ENCODE measurements around the gene ARHGAP40.
"Not testable (repeated sequence)": the region's sequence is repeated elsewhere in the genome, so short reads cannot be mapped to it uniquely, and the experiment has no call there.

ARHGAP40 gene

GRCh38 chr20:38588303-38588702 is 13.3 kb upstream of the ARHGAP40 start:
- FAIRE-seq (no peak), DNase-seq (ENCODE audit: low spot score) (no peak)

- no peak for DNase-seq (ENCODE audit: low spot score)
- no peak for FAIRE-seq
These were observed 12.3 kb upstream of the ARHGAP40 start for GRCh38 chr20:38589351-38589750.

DNA sequence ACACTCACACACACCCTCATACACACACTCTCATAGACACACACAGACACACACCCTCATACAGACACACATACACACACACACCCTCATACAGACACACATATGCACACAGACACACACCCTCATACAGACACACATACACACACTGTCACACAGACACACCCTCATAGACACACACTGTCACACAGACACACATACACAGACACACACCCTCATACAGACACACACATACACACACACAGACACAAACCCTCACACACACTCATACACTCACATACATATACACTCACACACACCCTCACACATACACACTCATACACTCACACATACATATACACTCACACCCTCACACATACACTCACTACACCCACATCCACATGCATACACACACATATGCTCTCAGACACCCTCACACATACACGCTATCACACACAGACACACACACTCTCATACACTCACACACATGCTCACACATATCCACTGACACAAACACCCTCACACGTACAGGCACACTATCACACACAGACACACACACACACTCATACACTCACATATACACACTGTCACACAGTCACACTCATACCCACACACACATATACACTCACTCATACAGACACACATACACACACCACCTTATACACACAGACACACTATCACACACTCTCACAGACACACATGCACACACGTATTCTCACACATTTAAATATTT is 11.5 kb upstream of the ARHGAP40 start:
- peak; percentile 91 for FAIRE-seq
- no peak for DNase-seq (ENCODE audit: low spot score)

GRCh38 chr20:38590676-38591473 is 10.7 kb upstream of the ARHGAP40 start:
- DNase-seq (ENCODE audit: low spot score) (no peak), FAIRE-seq (no peak)

DNA sequence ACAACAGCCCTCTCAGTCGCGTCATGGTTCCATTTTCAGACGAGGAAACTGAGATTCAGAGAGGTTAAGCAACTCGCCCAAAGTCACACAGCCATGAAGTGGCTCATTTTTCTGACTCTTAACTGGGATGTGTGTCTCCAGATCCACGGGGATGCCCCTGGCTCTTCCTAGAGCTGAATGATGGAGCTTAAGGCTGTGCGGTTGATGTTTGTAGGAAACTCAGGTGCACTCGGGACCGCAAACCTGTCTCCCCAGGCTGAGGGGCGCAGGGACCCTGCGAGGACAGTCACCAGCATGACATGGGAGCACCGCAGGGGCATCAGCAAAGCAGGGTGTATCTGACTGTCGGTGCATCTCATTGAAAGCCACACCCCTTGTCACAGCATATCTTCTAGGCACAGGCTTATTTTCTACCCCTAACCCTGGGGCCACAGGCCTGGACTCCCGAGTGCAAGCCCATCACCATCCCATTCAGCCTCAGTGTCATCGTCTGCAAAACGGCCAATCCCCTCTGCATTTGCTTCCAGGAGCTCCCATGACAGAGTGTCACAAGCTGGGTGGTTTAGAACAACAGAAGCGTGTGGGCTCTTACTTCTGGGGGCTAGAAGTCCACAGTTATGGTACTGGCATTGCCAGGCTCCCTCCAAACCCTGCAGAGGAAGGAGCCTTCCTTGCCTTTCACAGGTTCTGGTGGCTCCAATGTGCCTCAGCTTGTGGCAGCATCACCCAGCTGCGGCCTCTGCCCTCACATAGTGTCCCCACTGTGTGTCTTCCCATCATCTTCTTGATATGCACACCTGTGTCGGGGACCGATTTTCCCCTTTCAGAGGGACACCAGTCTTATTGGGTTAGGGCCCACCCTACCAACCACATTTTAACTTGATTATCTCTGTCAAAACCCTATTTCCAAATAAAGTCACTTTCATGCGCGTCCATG is 9.9 kb upstream of the ARHGAP40 start:
- no peak for DNase-seq (ENCODE audit: low spot score)
- no peak for FAIRE-seq

- not testable (repeated sequence) for DNase-seq (ENCODE audit: low spot score); FAIRE-seq
These were observed 9.2 kb upstream of the ARHGAP40 start for GRCh38 chr20:38592411-38592790.

DNA sequence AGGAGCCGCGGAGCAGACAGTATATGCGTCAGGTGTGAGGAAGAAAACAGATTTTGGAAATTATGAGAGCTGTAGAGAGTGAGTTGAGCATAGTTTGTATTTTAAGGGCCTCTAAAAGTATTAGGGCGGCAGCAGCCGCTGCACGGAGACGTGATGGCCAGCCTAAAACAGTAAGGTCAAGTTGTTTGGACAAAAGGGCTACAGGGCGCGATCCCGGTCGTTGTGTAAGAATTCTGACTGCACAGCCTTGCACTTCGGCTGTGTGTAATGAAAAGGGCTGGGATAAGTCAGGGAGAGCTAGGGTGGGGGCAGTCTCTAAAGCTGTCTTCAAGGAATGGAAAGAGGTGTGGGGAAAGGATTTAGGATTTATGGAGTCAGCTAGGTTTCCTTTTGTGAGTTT is 7.3 kb upstream of the ARHGAP40 start:
- not testable (repeated sequence) for DNase-seq (ENCODE audit: low spot score); FAIRE-seq

DNA sequence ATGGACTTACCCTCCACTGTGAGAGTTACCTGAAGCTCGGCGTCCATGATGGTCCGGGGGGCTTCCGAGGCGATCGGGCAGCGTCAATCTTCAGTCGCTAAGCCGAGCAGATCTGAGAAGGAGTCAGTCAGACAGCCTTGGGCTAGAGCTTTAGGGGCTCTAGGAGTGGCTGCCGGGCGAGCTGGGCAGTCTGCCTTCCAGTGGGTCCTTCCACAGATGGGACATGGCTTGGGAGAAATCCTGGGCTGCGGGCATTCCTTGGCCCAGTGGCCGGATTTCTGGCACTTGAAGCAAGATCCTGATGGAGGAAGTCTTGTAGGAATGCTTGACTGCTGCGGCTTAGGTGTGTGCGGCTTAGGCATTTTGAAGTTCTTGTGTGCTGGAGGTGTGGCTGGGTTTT is 5.7 kb upstream of the ARHGAP40 start:
- DNase-seq (ENCODE audit: low spot score); FAIRE-seq: not testable (repeated sequence)

DNA sequence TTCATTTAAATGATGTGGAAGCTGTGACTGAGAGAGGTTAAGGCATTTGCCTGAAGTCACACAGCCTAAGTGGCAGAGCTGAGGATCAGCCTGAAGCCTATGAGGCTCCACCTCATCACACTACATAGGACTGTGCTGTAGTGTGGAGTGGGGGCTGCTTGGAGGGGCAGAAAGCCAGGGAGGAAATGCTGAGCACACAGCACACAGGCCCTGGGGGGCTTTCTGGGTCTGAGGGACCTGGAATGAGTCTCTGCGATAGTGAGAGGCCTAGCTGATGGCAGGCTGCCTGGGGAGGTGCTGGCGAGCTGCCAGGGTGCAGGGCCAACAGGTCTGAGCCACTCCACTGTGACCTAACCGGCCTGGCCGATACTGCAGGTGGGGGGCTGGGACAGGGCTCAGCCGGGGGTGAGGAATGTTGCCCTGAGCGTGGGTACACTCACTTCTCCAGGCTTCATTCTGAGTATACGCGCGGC is 2.2 kb upstream of the ARHGAP40 start:
- no peak for FAIRE-seq

DNA sequence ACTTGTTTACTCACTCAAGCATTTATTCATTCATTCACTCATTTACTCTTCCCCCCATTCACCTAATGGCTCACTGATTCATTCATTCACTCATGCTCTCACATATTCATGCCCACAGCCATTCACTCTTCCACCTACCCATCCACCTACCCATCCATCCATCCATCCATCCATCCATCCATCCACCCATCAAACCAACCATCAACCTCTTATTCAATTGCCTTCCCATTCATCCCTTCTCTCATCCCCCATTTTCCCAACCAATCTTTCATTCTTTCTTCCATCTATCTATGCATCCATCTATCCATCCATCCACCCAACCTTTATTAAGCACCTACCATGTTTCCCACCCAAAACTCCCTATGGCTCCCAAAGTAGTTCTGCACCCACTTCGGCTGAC is 1.6 kb upstream of the ARHGAP40 start:
- peak; percentile 58 for FAIRE-seq
- DNase-seq (ENCODE audit: low spot score), result no peak

More for the DNA sequence above, 2.2 kb upstream of the ARHGAP40 start:
- no peak for DNase-seq (ENCODE audit: low spot score)

DNA sequence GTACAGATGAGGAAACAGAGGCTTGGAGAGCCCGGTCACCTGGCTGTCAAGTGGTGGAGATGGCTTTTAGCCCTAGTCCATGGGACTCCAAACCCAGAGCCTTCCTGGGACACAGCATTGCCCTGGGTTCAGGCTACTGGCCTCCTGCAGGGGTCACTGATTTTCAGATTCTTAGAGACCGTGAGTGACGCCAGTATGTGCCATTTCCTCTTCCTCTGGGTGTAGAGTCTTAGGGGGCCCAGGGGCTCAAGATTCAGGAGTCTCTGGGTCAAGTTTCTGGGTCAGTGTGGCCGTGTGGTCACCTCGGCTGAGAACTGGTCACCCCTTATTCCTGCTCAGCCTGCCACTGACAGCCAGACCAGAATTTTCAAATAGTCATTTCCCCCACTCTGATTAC is 574 bp downstream of the ARHGAP40 start:
- no peak for FAIRE-seq
- no peak for DNase-seq (ENCODE audit: low spot score)

DNA sequence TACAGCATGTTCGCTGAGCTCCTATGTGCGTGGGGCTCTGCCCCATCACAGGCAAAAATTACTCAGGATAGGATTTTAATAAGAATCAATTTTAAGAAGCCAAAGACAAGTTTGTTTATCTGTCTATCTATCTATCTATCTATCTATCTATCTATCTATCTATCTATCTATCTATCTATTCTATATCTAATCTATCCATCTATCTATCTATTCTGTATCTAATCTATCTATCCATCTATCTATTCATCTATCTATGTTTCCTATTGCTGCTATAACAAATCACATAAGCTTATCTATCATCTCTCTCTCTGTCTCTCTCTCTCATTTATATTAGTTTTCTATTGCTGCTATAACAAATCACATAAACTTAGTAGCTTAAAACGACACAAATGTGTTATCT is 1.7 kb downstream of the ARHGAP40 start:
- FAIRE-seq (no peak), DNase-seq (ENCODE audit: low spot score) (no peak)

- peak; percentile 85 for DNase-seq (ENCODE audit: low spot score)
- FAIRE-seq, result peak; percentile 73
These were observed 3.3 kb downstream of the ARHGAP40 start for GRCh38 chr20:38604873-38605303.

DNA sequence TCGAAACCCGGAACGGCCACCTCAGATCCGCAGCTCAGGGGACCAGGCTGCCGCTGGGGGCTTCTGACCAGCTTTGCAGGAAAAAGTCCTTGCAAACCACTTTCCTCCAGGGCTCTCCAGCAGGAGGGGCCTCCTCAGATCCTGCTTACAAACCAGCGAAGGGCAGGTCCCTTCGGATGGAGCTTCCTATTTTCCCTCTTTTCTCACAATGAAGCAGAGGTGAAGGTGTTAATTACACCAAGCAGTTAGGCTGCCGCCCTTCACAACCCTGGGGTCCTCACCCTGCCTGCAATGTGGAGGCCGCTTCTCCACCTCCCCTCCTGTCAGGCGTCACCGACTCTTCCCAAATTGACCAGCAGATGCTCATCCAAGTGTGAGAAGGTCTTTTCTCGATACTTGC is 5.7 kb downstream of the ARHGAP40 start:
- FAIRE-seq (no peak), DNase-seq (ENCODE audit: low spot score) (no peak)

- FAIRE-seq, result no peak
- no peak for DNase-seq (ENCODE audit: low spot score)
These were observed 6.6 kb downstream of the ARHGAP40 start for GRCh38 chr20:38608188-38608587.

DNA sequence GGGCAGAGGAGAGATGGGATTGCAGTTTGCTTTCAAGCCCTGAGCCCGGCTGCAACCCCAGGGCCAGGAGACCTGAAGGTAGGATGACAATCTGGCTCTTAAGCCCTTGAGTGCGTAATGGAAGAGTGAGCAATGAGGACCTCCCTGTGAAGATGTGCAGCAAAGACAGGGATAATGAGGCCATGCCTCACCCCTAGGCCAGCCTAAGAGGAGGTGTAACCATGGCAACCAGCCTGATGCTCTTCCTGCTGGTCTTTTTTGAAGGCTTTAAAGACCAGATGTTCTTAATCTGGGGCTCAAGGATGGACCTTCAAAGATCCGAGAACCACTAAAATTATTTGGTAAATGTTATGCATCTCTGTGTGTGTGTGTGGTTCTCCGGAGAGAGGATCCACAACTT is 8.2 kb downstream of the ARHGAP40 start:
- FAIRE-seq (no peak), DNase-seq (ENCODE audit: low spot score) (no peak)

- no peak for FAIRE-seq
- peak; percentile 54 for DNase-seq (ENCODE audit: low spot score)
These were observed 8.9 kb downstream of the ARHGAP40 start for GRCh38 chr20:38610521-38610920.

DNA sequence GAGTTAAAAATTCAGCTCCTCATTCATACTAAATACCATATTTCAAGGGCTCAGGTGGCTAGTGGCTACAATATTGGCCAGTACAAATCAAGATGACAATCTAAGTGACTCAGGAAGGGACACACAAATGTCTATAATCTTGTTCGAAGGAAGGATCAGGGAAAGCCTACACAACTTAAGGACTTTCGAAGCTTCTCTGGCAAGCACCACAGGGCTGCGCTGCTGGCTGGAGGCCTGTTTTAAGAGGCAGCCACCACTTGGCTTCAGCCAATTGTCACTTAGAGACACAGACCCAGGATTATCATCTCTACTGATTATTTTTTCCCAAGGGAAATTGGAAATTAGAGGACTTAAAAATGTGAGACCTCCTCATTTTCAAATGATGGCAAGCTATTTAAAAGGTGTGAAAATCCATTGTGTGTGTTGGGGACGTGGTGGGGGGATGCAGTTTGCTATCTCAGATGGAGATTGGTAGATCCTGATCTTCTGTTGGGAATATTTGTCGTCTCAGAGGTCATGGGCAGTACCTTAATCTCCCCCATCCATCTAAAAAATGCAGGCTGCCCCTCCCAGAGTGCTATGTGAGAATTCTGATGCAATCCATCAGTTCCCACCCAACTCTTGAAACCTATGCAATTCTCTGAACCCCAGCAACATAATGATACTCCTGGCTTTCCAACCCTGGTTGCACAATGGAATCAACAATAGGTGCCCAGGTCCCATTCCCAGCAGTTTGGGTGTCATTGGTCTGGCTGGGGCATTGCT is 11.3 kb downstream of the ARHGAP40 start:
- FAIRE-seq (no peak), DNase-seq (ENCODE audit: low spot score) (no peak)

GRCh38 chr20:38615283-38615682 is 13.7 kb downstream of the ARHGAP40 start:
- DNase-seq (ENCODE audit: low spot score), result no peak
- FAIRE-seq, result no peak

- FAIRE-seq, result no peak
- no peak for DNase-seq (ENCODE audit: low spot score)
These were observed 14.8 kb downstream of the ARHGAP40 start for GRCh38 chr20:38616457-38616856.

All from urothelium cell line (cell line).